Kidney (tissue), 14 donors: Measurements from ENCODE around the gene HTR2A. TPM values are rescaled to one million over a fixed set of nuclear protein-coding genes. Genes with fewer than 3 reads are reported as not detected.

Experiments used
- DNase-seq, 5 donors: peaks; one replicate each; pipeline ENCODE4 v3.0.0-alpha.2; 2013 to 2020
- FAIRE-seq: peaks from 2 replicates; lab custom pipeline; 2012; peaks lifted over from hg19 to GRCh38; lab: Jason Lieb, UNC
- H3K27ac ChIP-seq, 2 donors: one replicate each; pipeline ENCODE4 v1.7.0; 2013; ENCODE audit warnings: low read depth in 2 of 2, low read length in 2 of 2, inconsistent platforms in 1 of 2
- H3K27me3 ChIP-seq: one replicate; pipeline ENCODE4 v1.7.1; 2013; ENCODE audit warnings: low read length, inconsistent platforms; ENCODE audit not compliant: control insufficient read depth, insufficient read depth
- H3K36me3 ChIP-seq, 3 donors: one replicate each; pipeline versions ENCODE4 v1.7.0 to v1.7.1; 2013; ENCODE audit warnings: low read length in 3 of 3, control low read depth in 1 of 3, inconsistent platforms in 1 of 3; ENCODE audit not compliant: insufficient read depth in 3 of 3, control insufficient read depth in 2 of 3
- H3K4me1 ChIP-seq, 3 donors: one replicate each; pipeline versions ENCODE4 v1.7.0 to v1.7.1; 2013; ENCODE audit warnings: low read length in 3 of 3, inconsistent platforms in 1 of 3, low read depth in 1 of 3; ENCODE audit not compliant: control insufficient read depth in 2 of 3, insufficient read depth in 2 of 3
- H3K4me3 ChIP-seq, 3 donors: one replicate each; pipeline versions ENCODE4 v1.7.0 to v1.8.1; 2013; ENCODE audit warnings: low read length in 3 of 3, control low read depth in 1 of 3, inconsistent platforms in 1 of 3
- H3K9ac ChIP-seq, 3 donors: one replicate each; pipeline versions ENCODE4 v1.7.0 to v1.7.1; 2013; ENCODE audit warnings: low read length in 3 of 3, control low read depth in 1 of 3, inconsistent platforms in 1 of 3
- H3K9me3 ChIP-seq, 3 donors: one replicate each; pipeline versions ENCODE4 v1.7.0 to v1.7.1; 2013; ENCODE audit warnings: low read length in 3 of 3, control low read depth in 1 of 3, inconsistent platforms in 1 of 3; ENCODE audit not compliant: control insufficient read depth in 2 of 3, insufficient read depth in 1 of 3
- intact Hi-C: fragments of 100-400 bp; cut with DNase I; formaldehyde crosslinking; loops from one replicate; pipeline ENCODE4 v1.11.1; 2022
- polyA plus RNA-seq: library from polyadenylated mRNA; stranded (reverse); fragments of 350-450 nt; fragmentation: Illumina TruSeq; extraction: RNeasy Lipid Tissue Mini Kit (QIAGEN cat#74804); gene quantifications from one replicate; pipeline ENCODE4 v1.2.3, GENCODE V29; 2014; ENCODE audit warnings: low read depth, low replicate concordance; ENCODE audit not compliant: insufficient read depth
- total RNA-seq: library from RNA; stranded (reverse); fragmentation: NEBNext Ultra II Directional; extraction: Animal tissue kit (Norgen Biotek cat#: 25700); gene quantifications from one replicate; pipeline ENCODE4 v1.2.1, GENCODE V29; 2021
- TF ChIP-seq, protein P1 (sequence below): IDR thresholded peaks from 3 replicates; pipeline ENCODE4 v1.5.1; 2012; ENCODE audit warnings: mild to moderate bottlenecking, moderate library complexity, borderline replicate concordance; ENCODE audit not compliant: insufficient read depth; ENCODE audit errors: extremely low read depth
- donor health status: control.
- donor health status: control.
- donor health status: control.
- donor health status: control.
- donor health status: control.
- donor health status: DM: yes; HTN: yes; CAD: no.
- donor health status: Normal renal cell carcinoma (clear cell type).

The HTR2A gene
- total and polyA plus RNA-seq, 2 donors from 2014 or later: 1.0 TPM; not detected in 1

DNA sequence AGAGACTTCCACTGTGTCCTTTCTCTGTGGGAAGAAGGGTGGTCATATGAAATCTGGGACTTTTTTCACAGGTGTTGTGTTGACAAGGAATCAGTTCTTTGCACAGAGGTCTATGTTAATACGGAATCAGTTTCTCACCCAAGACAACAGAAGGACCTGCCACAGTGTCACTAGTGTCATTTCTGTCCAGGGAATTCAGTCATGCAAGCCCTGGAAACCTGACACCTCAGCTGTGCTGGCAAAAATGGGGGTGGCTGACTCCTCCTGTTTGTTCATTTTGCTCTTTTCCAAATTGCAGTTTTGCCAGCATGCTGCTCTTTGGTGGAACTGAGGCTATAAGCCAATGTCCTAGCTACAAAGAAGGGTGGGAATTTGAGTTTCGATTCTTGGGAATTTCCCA is 50.1 kb downstream of the HTR2A start:
- Histone ChIP-seq H3K27ac (no peak overlapping the region), H3K9me3 (no peaks in the 10 kb centered on the region), H3K4me3 (no peak overlapping the region), H3K36me3 (no peaks in the 10 kb centered on the region), H3K4me1 (no peaks in the 10 kb centered on the region), H3K27me3 (no peaks in the 10 kb centered on the region), H3K9ac (no peak overlapping the region)
- intact Hi-C loops: no loop called here
- peak in 4 of 5 donors; percentile 26 to 45 (median 32) for DNase-seq
- TF ChIP-seq, protein P1, sequence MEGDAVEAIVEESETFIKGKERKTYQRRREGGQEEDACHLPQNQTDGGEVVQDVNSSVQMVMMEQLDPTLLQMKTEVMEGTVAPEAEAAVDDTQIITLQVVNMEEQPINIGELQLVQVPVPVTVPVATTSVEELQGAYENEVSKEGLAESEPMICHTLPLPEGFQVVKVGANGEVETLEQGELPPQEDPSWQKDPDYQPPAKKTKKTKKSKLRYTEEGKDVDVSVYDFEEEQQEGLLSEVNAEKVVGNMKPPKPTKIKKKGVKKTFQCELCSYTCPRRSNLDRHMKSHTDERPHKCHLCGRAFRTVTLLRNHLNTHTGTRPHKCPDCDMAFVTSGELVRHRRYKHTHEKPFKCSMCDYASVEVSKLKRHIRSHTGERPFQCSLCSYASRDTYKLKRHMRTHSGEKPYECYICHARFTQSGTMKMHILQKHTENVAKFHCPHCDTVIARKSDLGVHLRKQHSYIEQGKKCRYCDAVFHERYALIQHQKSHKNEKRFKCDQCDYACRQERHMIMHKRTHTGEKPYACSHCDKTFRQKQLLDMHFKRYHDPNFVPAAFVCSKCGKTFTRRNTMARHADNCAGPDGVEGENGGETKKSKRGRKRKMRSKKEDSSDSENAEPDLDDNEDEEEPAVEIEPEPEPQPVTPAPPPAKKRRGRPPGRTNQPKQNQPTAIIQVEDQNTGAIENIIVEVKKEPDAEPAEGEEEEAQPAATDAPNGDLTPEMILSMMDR: no peak
- FAIRE-seq: no peak

DNA sequence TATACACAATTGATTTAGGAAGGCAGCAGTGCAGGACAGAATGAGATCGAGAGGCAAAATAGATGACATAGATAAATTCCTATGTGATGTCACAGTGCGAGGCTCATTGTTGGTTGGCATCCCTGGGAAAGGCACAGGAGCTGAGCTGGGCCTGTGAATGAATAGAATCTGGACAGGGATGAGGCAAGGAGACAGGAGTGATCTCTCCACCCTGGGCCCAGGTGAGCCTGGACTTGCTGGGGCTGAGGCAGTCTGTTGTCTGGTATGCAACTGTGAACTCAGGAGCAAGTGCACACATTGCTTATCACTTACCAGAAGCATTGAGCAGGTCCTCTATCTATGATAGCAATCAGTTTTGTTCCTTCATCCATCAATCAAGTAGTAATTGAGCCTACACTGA is 51.7 kb downstream of the HTR2A start:
- Histone ChIP-seq H3K9ac (no peak overlapping the region), H3K36me3 (no peaks in the 10 kb centered on the region), H3K27ac (no peak overlapping the region), H3K9me3 (no peaks in the 10 kb centered on the region), H3K4me3 (no peak overlapping the region), H3K4me1 (no peaks in the 10 kb centered on the region), H3K27me3 (no peaks in the 10 kb centered on the region)
- FAIRE-seq (no peak), DNase-seq (no peak)
- intact Hi-C loops: no loop called here
- TF ChIP-seq, protein P1: no peak

DNA sequence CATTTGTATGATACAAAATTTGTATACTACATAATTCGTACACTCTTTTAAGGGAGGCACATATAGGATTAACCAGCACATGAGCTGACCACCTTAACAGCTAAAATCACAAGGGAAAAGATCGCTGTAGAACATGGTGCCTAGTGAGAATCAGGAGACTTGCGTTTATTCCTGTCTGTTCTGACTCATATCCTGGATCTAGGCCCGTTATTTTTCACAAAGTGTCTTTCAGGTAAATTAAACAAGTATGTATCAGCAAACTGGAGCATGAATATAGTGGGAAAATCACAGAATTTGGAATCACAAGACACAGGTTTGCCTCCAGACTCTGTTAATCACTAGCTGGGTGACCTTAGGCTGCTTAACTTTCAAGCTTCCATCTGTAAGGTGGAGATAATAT is 52.4 kb downstream of the HTR2A start:
- TF ChIP-seq, protein P1: no peak
- no peaks in the 10 kb centered on the region for H3K27me3 ChIP-seq
- intact Hi-C loops: no loop called here
- H3K9ac ChIP-seq: no peak overlapping the region
- no peak overlapping the region for H3K4me3 ChIP-seq
- DNase-seq: no peak
- H3K36me3 ChIP-seq: no peaks in the 10 kb centered on the region
- H3K27ac ChIP-seq: no peak overlapping the region
- FAIRE-seq: no peak
- no peaks in the 10 kb centered on the region for H3K4me1 ChIP-seq
- H3K9me3 ChIP-seq: no peaks in the 10 kb centered on the region

DNA sequence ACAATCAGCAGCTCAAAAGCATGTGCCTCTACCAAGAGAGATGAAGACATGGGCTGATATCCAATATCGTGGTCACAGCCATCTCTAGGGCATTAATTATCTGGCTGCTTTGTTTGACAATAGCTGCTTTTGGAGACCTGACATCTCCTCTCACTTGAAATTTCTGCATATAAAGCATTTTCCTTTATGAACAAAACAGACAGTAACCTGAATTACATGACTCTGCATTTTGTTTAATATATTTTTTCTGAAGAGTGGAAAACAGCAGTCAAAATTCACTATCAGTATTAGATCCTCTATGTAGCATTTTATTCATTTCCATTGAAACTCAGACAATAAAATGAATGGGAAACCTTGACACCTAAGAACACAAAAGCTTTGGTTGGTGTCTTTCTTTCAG is 57.5 kb downstream of the HTR2A start:
- no peak for DNase-seq
- intact Hi-C loops: no loop called here
- Histone ChIP-seq H3K36me3 (no peaks in the 10 kb centered on the region), H3K27ac (no peak overlapping the region), H3K4me1 (peaks cover 0 to 4% (median 0%) of the 10 kb centered on the region in 3 donors), H3K4me3 (no peak overlapping the region), H3K9ac (no peak overlapping the region), H3K27me3 (no peaks in the 10 kb centered on the region), H3K9me3 (no peaks in the 10 kb centered on the region)
- TF ChIP-seq, protein P1: no peak
- no peak for FAIRE-seq
